Gastrocnemius medialis (tissue), 4 donors: Measurements from ENCODE around the gene DAPP1. TPM values are rescaled to one million over a fixed set of nuclear protein-coding genes. Genes with fewer than 3 reads are reported as not detected.
A peak's percentile ranks its signal among the peaks of the same experiment; 100 is the strongest.

Experiments used
- ATAC-seq, 2 donors: fragments of 150-250 bp; one replicate each; pipeline ENCODE4 v1.9.1; 2016
- DNase-seq, 2 donors: peaks; one replicate each; pipeline ENCODE4 v3.0.0-alpha.2; 2019
- H3K27ac ChIP-seq, 4 donors: fragments of 200-600 bp; sonication (generic); 1 replicate in 1 of 4; 2 replicates in 3 of 4; pipeline ENCODE4 v1.5.1; 2016 to 2018; ENCODE audit warnings: mild to moderate bottlenecking in 2 of 4, moderate library complexity in 1 of 4
- H3K27me3 ChIP-seq, 3 donors: fragments of 200-600 bp; sonication (generic) in 2 of 3; 1 replicate in 1 of 3; 2 replicates in 2 of 3; pipeline versions ENCODE4 v1.5.1 to v1.6.0; 2016 to 2019; ENCODE audit warnings: mild to moderate bottlenecking in 1 of 3, moderate library complexity in 1 of 3
- H3K36me3 ChIP-seq, 2 donors: fragments of 200-600 bp; sonication (generic) in 1 of 2; one replicate each; pipeline ENCODE4 v1.5.1; 2017 to 2018
- H3K4me1 ChIP-seq, 2 donors: fragments of 200-600 bp; sonication (generic) in 1 of 2; one replicate each; pipeline ENCODE4 v1.5.1; 2016 to 2017; ENCODE audit warnings: mild to moderate bottlenecking in 2 of 2
- H3K4me3 ChIP-seq, 4 donors: fragments of 200-600 bp; sonication (generic) in 3 of 4; 1 replicate in 1 of 4; 2 replicates in 3 of 4; pipeline ENCODE4 v1.5.1; 2016 to 2019; ENCODE audit warnings: mild to moderate bottlenecking in 2 of 4
- H3K9me3 ChIP-seq, 3 donors: fragments of 200-600 bp; sonication (generic) in 2 of 3; 1 replicate in 1 of 3; 2 replicates in 2 of 3; pipeline ENCODE4 v1.5.1; 2016 to 2019
- POLR2A ChIP-seq, 2 donors: fragments of 450-650 bp; IDR thresholded peaks; one replicate each; pipeline ENCODE4 v1.6.1; 2017; ENCODE audit warnings: antibody characterized with exemption in 2 of 2, mild to moderate bottlenecking in 2 of 2, moderate library complexity in 2 of 2
- in situ Hi-C, 4 donors: fragments of 200-750 bp; cut with MboI; loops; one replicate each; pipeline versions ENCODE4 v1.15.0 to v1.8.0; 2017; ENCODE audit warnings: low sequenced_read_pairs in 4 of 4
- intact Hi-C: fragments of 100-400 bp; cut with DNase I; formaldehyde crosslinking; loops from one replicate; pipeline ENCODE4 v1.15.1; 2023; ENCODE audit warnings: low total_unique reads
- total RNA-seq, 4 donors: library from RNA; depleted of rRNA; stranded (reverse); fragments of >200 nt; gene quantifications; one replicate each; pipeline versions ENCODE4 v1.1.0 to v1.2.3, GENCODE V29; 2016
- TF ChIP-seq, protein P1 (sequence below), 5 experiments: fragments of 450-650 bp in 3 of 5; fragments of 200-600 bp in 2 of 5; sonication (generic) in 2 of 5; IDR thresholded peaks in 4 of 5; conservative IDR thresholded peaks in 1 of 5; 1 replicate in 4 of 5; 2 replicates in 1 of 5; pipeline ENCODE4 v1.5.1; 2016 to 2019; ENCODE audit warnings: antibody characterized with exemption in 5 of 5, mild to moderate bottlenecking in 3 of 5, moderate library complexity in 3 of 5

DAPP1 gene
- total RNA-seq, 4 donors from 2014 or later = 0.15 to 1.3 (median 0.72) TPM

- no peak for ATAC-seq
- DNase-seq = no peak
- in situ Hi-C loops = no loop called here
- TF ChIP-seq, protein P1, sequence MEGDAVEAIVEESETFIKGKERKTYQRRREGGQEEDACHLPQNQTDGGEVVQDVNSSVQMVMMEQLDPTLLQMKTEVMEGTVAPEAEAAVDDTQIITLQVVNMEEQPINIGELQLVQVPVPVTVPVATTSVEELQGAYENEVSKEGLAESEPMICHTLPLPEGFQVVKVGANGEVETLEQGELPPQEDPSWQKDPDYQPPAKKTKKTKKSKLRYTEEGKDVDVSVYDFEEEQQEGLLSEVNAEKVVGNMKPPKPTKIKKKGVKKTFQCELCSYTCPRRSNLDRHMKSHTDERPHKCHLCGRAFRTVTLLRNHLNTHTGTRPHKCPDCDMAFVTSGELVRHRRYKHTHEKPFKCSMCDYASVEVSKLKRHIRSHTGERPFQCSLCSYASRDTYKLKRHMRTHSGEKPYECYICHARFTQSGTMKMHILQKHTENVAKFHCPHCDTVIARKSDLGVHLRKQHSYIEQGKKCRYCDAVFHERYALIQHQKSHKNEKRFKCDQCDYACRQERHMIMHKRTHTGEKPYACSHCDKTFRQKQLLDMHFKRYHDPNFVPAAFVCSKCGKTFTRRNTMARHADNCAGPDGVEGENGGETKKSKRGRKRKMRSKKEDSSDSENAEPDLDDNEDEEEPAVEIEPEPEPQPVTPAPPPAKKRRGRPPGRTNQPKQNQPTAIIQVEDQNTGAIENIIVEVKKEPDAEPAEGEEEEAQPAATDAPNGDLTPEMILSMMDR (IDR thresholded peaks at IDR 0.05 in 4 of 5, conservative IDR thresholded peaks at IDR 0.05 in 1 of 5) = peak in 1 of 5 experiments; percentile 27
- TF ChIP-seq POLR2A (IDR thresholded peaks at IDR 0.05) = no peak
- intact Hi-C loops = no loop called here
- H3K27me3 ChIP-seq = no peaks in the 10 kb centered on the region
- peaks cover 5 to 48% of the 10 kb centered on the region in 2 donors for H3K36me3 ChIP-seq
- no peak overlapping the region for H3K4me3 ChIP-seq
- no peaks in the 10 kb centered on the region for H3K9me3 ChIP-seq
- H3K4me1 ChIP-seq = no peaks in the 10 kb centered on the region
- H3K27ac ChIP-seq = no peak overlapping the region
Measured at GRCh38 chr4:99885063-99885664, 68.5 kb downstream of the DAPP1 start.

DNA sequence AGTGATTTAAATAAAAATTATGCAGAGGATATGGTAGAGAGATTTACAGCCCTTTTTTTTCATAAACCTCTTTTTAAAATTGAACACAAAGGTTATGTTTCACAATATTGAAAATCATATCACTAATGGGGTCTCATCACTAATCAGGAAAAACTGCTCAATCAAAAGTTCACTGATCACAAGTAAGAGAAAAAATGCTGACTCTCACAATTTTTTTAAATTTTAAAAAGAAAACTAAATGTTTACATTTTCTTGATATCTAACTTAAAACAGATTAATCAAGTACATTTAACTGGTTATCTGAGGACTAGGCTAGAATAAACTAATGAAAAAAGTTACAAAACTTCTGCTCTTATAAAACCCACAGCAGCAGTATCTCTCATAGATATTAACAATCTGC, 69.1 kb downstream of the DAPP1 start:
- Histone ChIP-seq H3K4me3 (no peak overlapping the region), H3K4me1 (no peaks in the 10 kb centered on the region), H3K9me3 (no peaks in the 10 kb centered on the region), H3K36me3 (peaks cover 5 to 43% of the 10 kb centered on the region in 2 donors), H3K27ac (no peak overlapping the region), H3K27me3 (no peaks in the 10 kb centered on the region)
- TF ChIP-seq POLR2A (IDR thresholded peaks at IDR 0.05) = no peak
- TF ChIP-seq, protein P1 (IDR thresholded peaks at IDR 0.05 in 4 of 5, conservative IDR thresholded peaks at IDR 0.05 in 1 of 5) = no peak
- intact Hi-C loops (no loop called here), in situ Hi-C loops (no loop called here)
- ATAC-seq = no peak
- no peak for DNase-seq

DNA sequence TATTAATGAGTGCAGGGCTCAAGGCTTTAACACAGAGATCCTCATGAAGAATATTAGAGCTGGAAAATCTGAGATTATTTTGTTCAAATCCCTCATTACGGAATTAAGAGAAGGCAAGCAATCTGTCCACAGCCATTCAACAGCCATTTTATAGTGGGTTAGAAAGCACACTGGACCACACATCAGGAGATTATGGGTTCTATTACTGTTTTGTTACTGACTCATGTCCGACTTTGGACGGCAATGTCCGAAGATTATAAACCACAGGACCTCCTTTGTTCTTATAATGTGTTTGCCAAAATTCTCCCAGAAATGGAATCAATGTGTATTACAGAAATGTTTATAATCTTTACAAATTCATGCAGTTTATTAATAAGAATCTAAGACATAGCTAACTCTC, 69.5 kb downstream of the DAPP1 start:
- H3K27me3 ChIP-seq = no peaks in the 10 kb centered on the region
- no peak overlapping the region for H3K27ac ChIP-seq
- no peak for TF ChIP-seq POLR2A (IDR thresholded peaks at IDR 0.05)
- TF ChIP-seq, protein P1 (IDR thresholded peaks at IDR 0.05 in 4 of 5, conservative IDR thresholded peaks at IDR 0.05 in 1 of 5) = no peak
- in situ Hi-C loops (no loop called here), intact Hi-C loops (no loop called here)
- no peaks in the 10 kb centered on the region for H3K4me1 ChIP-seq
- H3K9me3 ChIP-seq = no peaks in the 10 kb centered on the region
- H3K4me3 ChIP-seq = no peak overlapping the region
- DNase-seq (no peak), ATAC-seq (no peak)
- H3K36me3 ChIP-seq = peaks cover under 1 to 38% of the 10 kb centered on the region in 2 donors

DNA sequence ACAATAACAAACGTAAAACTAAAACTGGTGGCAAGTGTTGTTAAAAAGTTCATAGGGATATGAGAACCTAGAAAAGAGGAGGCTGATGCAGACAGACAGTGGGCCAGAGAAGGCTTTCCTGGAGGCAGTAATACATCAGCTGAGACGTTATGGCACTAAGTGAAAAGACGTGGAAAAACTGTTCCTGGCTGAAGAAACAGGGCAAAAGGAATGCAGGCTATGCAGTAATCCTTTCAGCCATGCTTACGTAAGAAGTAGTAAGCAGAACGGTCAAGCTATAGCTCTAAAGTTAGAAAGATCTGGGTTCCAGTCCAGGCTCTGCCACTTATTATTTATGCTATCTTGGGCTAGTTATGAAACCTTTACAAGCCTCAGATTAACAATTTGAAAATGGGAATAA, 71.2 kb downstream of the DAPP1 start:
- in situ Hi-C loops = no loop called here
- Histone ChIP-seq H3K27ac (no peak overlapping the region), H3K9me3 (no peaks in the 10 kb centered on the region), H3K36me3 (peaks cover 0 to 38% of the 10 kb centered on the region in 2 donors), H3K4me1 (peaks cover 4 to 9% of the 10 kb centered on the region in 2 donors), H3K4me3 (no peak overlapping the region), H3K27me3 (no peaks in the 10 kb centered on the region)
- intact Hi-C loops = no loop called here
- no peak for DNase-seq
- no peak for ATAC-seq
- TF ChIP-seq POLR2A (IDR thresholded peaks at IDR 0.05) = no peak
- TF ChIP-seq, protein P1 (IDR thresholded peaks at IDR 0.05 in 4 of 5, conservative IDR thresholded peaks at IDR 0.05 in 1 of 5) = no peak
